AG04450 (cell line): ENCODE data around the gene DCAF10. TPM values are rescaled to one million over a fixed set of nuclear protein-coding genes. Genes with fewer than 3 reads are reported as not detected.
A peak's percentile ranks its signal among the peaks of the same experiment; 100 is the strongest.

Experiments
- CTCF ChIA-PET: fragments of 300-600, 350-600 bp; formaldehyde crosslinking; extraction: SDS; loops from one replicate; lab custom pipeline; 2022; ENCODE audit warnings: antibody characterized with exemption, inconsistent platforms; lab: Charles Lee
- POLR2A ChIA-PET: fragments of 350-600 bp; formaldehyde crosslinking; extraction: SDS; loops from one replicate; lab custom pipeline; 2021; ENCODE audit warnings: antibody characterized with exemption, inconsistent platforms; lab: Yijun Ruan, JAX
- DNase-seq: peaks from one replicate; pipeline ENCODE4 v3.0.0-alpha.2; 2011; ENCODE audit warnings: low read depth, low spot score
- H3K27ac ChIP-seq: one replicate; pipeline ENCODE4 v1.5.1; 2012; ENCODE audit warnings: low read depth, low read length, control low read depth
- H3K27me3 ChIP-seq: one replicate; pipeline ENCODE4 v1.6.0; 2012; ENCODE audit warnings: low read length; ENCODE audit not compliant: control insufficient read depth, insufficient read depth
- H3K4me3 ChIP-seq: 2 replicates; pipeline ENCODE4 v1.5.1; 2011; ENCODE audit warnings: mild to moderate bottlenecking, low read depth, low read length, control low read depth
- H3K9me3 ChIP-seq: 2 replicates; pipeline ENCODE4 v1.5.1; 2012; ENCODE audit warnings: low read length; ENCODE audit not compliant: control insufficient read depth, insufficient read depth
- CTCF ChIP-seq: IDR thresholded peaks from 2 replicates; pipeline ENCODE4 v1.5.1; 2011; ENCODE audit warnings: low read depth, low read length, control low read depth, inconsistent platforms
- polyA plus RNA-seq: library from polyadenylated mRNA; depleted of rRNA; stranded (reverse); fragments of >200 nt; gene quantifications from 2 replicates; pipeline ENCODE4 v1.2.3, GENCODE V29; 2011

Gene DCAF10
- polyA plus RNA-seq, 1 experiment: 28.7 TPM

- CTCF ChIA-PET: no interaction called here
- H3K9me3 ChIP-seq: no peaks in the 10 kb centered on the region
- TF ChIP-seq CTCF: no peak
Observed at GRCh38 chr9:37769306-37769705, 31.3 kb upstream of the DCAF10 start.

GRCh38 chr9:37769995-37770394, 30.6 kb upstream of the DCAF10 start:
- Histone ChIP-seq H3K27me3 (no peaks in the 10 kb centered on the region), H3K9me3 (no peaks in the 10 kb centered on the region), H3K4me3 (no peak overlapping the region), H3K27ac (no peak overlapping the region)
- ChIA-PET POLR2A (interaction anchor here (0.9 kb wide), 1 partner anchor 10 kb away, joined by 3 read pairs; no protein-coding TSS in a partner anchor), CTCF (no interaction called here)
- no peak for TF ChIP-seq CTCF
- no peak for DNase-seq

More at GRCh38 chr9:37769306-37769705, 31.3 kb upstream of the DCAF10 start:
- no peak overlapping the region for H3K27ac ChIP-seq
- DNase-seq: no peak
- POLR2A ChIA-PET: no interaction called here
- no peaks in the 10 kb centered on the region for H3K27me3 ChIP-seq
- H3K4me3 ChIP-seq: no peak overlapping the region

- CTCF ChIA-PET: no interaction called here
- Histone ChIP-seq H3K4me3 (no peak overlapping the region), H3K27ac (no peak overlapping the region), H3K27me3 (no peaks in the 10 kb centered on the region), H3K9me3 (no peaks in the 10 kb centered on the region)
- POLR2A ChIA-PET: interaction anchor here (1.2 kb wide), 1 partner anchor 8 kb away, joined by 3 read pairs; no protein-coding TSS in a partner anchor
- no peak for TF ChIP-seq CTCF
- DNase-seq: no peak
Observed at GRCh38 chr9:37775216-37775919, 25.2 kb upstream of the DCAF10 start.

- Histone ChIP-seq H3K27me3 (no peaks in the 10 kb centered on the region), H3K9me3 (no peaks in the 10 kb centered on the region), H3K27ac (peak overlapping the region; percentile 47), H3K4me3 (no peak overlapping the region)
- no peak for DNase-seq
- ChIA-PET POLR2A (no interaction called here), CTCF (no interaction called here)
- TF ChIP-seq CTCF: no peak
Observed at GRCh38 chr9:37776328-37776727, 24.3 kb upstream of the DCAF10 start.

- POLR2A ChIA-PET: no interaction called here
- CTCF ChIA-PET: no interaction called here
- Histone ChIP-seq H3K27ac (no peak overlapping the region), H3K9me3 (no peaks in the 10 kb centered on the region), H3K4me3 (no peak overlapping the region), H3K27me3 (no peaks in the 10 kb centered on the region)
- TF ChIP-seq CTCF: no peak
- no peak for DNase-seq
Observed at GRCh38 chr9:37778534-37778933, 22.1 kb upstream of the DCAF10 start.
